Renal cortex interstitium (tissue), 11 donors: Measurements from ENCODE around the gene MEA1. TPM values are rescaled to one million over a fixed set of nuclear protein-coding genes. Genes with fewer than 3 reads are reported as not detected.

Source experiments
- DNase-seq, 11 donors: peaks; one replicate each; pipeline ENCODE4 v3.0.0-alpha.2; 2013; ENCODE audit warnings: low read depth in 9 of 11, low spot score in 4 of 11; ENCODE audit errors: extremely low read depth in 1 of 11
- polyA plus RNA-seq, 3 donors: library from polyadenylated mRNA; unstranded; fragments of 120-200 nt; gene quantifications; one replicate each; pipeline ENCODE4 v1.2.1, GENCODE V29; 2013; ENCODE audit not compliant: insufficient read length in 3 of 3

The MEA1 gene
- polyA plus RNA-seq, 3 donors: 80.8 to 98.4 (median 81.0) TPM

GRCh38 chr6:42987533-42988451 lies 26.0 kb downstream of the MEA1 start:
- DNase-seq: no peak

- DNase-seq: no peak
These were observed 28.7 kb downstream of the MEA1 start for GRCh38 chr6:42984924-42985475.

GRCh38 chr6:42984001-42984923 lies 29.5 kb downstream of the MEA1 start, which contains the start of gene PPP2R5D:
TSS of gene PPP2R5D (plus strand) at chr6:42984570. CDS start at chr6:42984678, 108 bp downstream.
- peak; percentile 93 to 99 (median 95) for DNase-seq

GRCh38 chr6:42981836-42982235 lies 31.9 kb downstream of the MEA1 start:
- DNase-seq: no peak

GRCh38 chr6:42979523-42980177 lies 34.1 kb downstream of the MEA1 start:
- DNase-seq: no peak

- DNase-seq: peak; percentile 66 to 91 (median 82)
These were observed 34.8 kb downstream of the MEA1 start, which contains the start of gene PEX6 for GRCh38 chr6:42978839-42979522. TSS of gene PEX6 (minus strand) at chr6:42979181. CDS start at chr6:42979150, 31 bp downstream.

- DNase-seq: no peak
These were observed 35.3 kb downstream of the MEA1 start for GRCh38 chr6:42978487-42978838.

GRCh38 chr6:42974919-42975505 lies 38.7 kb downstream of the MEA1 start:
- no peak for DNase-seq

GRCh38 chr6:42973926-42974325 lies 39.8 kb downstream of the MEA1 start:
- no peak for DNase-seq

- no peak for DNase-seq
These were observed 41.9 kb downstream of the MEA1 start for GRCh38 chr6:42971746-42972327.

- no peak for DNase-seq
These were observed 42.7 kb downstream of the MEA1 start for GRCh38 chr6:42970871-42971612.

- no peak for DNase-seq
These were observed 43.8 kb downstream of the MEA1 start for GRCh38 chr6:42969934-42970333.

- DNase-seq: no peak
These were observed 44.3 kb downstream of the MEA1 start for GRCh38 chr6:42969431-42969830.

- DNase-seq: no peak
These were observed 45.0 kb downstream of the MEA1 start for GRCh38 chr6:42968783-42969182.

- no peak for DNase-seq
These were observed 45.5 kb downstream of the MEA1 start for GRCh38 chr6:42968126-42968701.

GRCh38 chr6:42967228-42967627 lies 46.5 kb downstream of the MEA1 start:
- no peak for DNase-seq

- no peak for DNase-seq
These were observed 47.2 kb downstream of the MEA1 start for GRCh38 chr6:42966571-42966970.
